GM10248 (cell line): Measurements from ENCODE around the gene HOXD10.

ENCODE experiments used
- CTCF ChIA-PET: fragments of 300-600 bp; sonication (Branson Sonifier 250); formaldehyde crosslinking; extraction: SDS; loops from one replicate; lab custom pipeline; 2021; ENCODE audit warnings: antibody characterized with exemption; lab: Yijun Ruan, JAX
- POLR2A ChIA-PET: fragments of 350-650 bp; sonication (Branson Sonifier 250); formaldehyde crosslinking; extraction: SDS; loops from one replicate; lab custom pipeline; 2020; ENCODE audit warnings: antibody characterized with exemption; lab: Yijun Ruan, JAX
- DNase-seq: peaks from one replicate; pipeline ENCODE4 v3.0.0; 2012; ENCODE audit errors: extremely low spot score
- CTCF ChIP-seq: IDR thresholded peaks from 2 replicates; pipeline ENCODE4 v1.5.1; 2012; ENCODE audit warnings: mild to moderate bottlenecking, low read depth; ENCODE audit errors: extremely low read depth, missing control alignments, control extremely low read depth

HOXD10 gene

GRCh38 chr2:176150584-176151441, 34.2 kb downstream of the HOXD10 start:
- DNase-seq, result no peak
- CTCF ChIA-PET, result interaction anchor here (1.2 to 2.3 kb wide), 4 partner anchors 10 to 304 kb away, joined by 3 to 18 read pairs (median 4); no protein-coding TSS in a partner anchor
- POLR2A ChIA-PET, result no interaction called here
- no peak for TF ChIP-seq CTCF

- ChIA-PET CTCF (interaction anchor here (1.0 to 2.3 kb wide), 3 partner anchors 11 to 303 kb away, joined by 4 to 18 read pairs (median 5); no protein-coding TSS in a partner anchor), POLR2A (no interaction called here)
- no peak for TF ChIP-seq CTCF
- DNase-seq, result no peak
These were observed 35.1 kb downstream of the HOXD10 start, which contains the start of gene HOXD4 for GRCh38 chr2:176151442-176152287. Gene HOXD4, plus strand, starts transcription at chr2:176151550. Its CDS starts 84 bp downstream, at chr2:176151634.

- TF ChIP-seq CTCF, result no peak
- POLR2A ChIA-PET, result no interaction called here
- no peak for DNase-seq
- CTCF ChIA-PET, result interaction anchor here (1.0 to 1.6 kb wide), 2 partner anchors 10 to 12 kb away, joined by 3 to 5 read pairs; no protein-coding TSS in a partner anchor
These were observed 36.0 kb downstream of the HOXD10 start for GRCh38 chr2:176152350-176153181.

GRCh38 chr2:176154576-176155252, 38.1 kb downstream of the HOXD10 start:
- CTCF ChIA-PET, result interaction anchor here (0.7 to 1.6 kb wide), 5 partner anchors 11 to 994 kb away, joined by 3 to 6 read pairs (median 3); no protein-coding TSS in a partner anchor
- no peak for DNase-seq
- TF ChIP-seq CTCF, result no peak
- POLR2A ChIA-PET, result no interaction called here

GRCh38 chr2:176155356-176156044, 38.9 kb downstream of the HOXD10 start:
- ChIA-PET POLR2A (no interaction called here), CTCF (interaction anchor here (0.8 to 1.6 kb wide), 5 partner anchors 12 to 993 kb away, joined by 3 to 6 read pairs (median 3); no protein-coding TSS in a partner anchor)
- TF ChIP-seq CTCF, result no peak
- no peak for DNase-seq
